ENCODE data around the gene DALRD3.

Gene DALRD3

DNA sequence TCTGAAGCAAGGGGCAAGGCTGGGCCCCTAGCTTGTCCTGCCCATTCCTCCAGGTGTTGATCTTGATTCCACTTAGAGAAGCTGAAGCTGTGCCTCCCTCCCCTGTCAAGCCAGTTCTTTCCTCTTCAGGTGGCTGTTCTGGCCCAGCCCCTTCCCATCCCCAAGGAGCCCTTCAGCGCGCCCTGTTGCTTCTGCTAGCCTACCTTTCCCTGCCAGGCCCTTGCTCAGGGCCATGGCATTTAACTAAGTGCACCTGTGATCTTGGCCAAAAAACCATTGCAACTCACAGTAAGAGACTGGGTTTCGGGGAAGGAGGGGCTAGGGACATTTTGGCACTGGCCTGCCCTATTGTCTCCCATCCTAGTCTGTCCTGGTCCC, 13.1 kb downstream of the DALRD3 start:
- DNase-seq = no peak

DNA sequence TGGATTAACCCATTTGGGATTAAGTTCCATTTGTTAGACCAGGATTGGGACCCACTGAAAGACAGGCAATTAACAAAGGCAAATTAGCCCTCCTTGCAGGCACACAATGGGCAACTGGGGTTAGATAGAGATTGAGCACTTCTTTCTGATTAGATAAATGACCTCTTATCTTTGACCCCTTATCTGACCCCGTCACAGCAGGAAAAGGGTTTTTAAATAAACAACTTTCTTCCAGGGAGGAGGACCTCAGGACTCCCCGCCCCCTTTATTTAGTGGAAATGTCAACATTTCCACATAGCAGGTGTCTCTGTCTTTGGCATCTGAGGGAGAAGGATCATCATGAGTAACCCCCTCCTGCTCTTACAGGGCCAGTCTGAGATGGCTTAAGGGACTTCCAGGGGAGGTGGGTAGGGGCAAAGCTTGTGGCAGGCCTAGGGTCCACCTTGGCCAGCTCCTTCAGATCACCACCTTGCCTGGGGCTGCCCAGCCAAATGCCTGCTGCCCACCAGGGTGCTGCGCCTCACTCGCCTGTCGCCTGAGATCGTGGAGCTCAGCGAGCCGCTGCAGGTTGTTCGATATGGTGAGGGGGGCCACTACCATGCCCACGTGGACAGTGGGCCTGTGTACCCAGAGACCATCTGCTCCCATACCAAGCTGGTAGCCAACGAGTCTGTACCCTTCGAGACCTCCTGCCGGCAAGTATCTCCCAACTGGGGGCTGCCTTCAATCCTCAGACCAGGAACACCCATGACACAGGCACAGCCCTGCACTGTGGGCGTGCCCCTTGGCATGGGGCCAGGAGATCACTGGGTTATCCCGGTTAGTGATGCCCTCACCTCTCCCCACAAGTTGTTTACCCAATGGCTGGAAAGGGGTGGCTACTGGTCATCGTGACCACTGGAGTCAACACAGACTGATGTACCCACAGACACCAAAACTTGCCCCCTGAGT, 13.8 kb downstream of the DALRD3 start:
- DNase-seq = no peak

DNA sequence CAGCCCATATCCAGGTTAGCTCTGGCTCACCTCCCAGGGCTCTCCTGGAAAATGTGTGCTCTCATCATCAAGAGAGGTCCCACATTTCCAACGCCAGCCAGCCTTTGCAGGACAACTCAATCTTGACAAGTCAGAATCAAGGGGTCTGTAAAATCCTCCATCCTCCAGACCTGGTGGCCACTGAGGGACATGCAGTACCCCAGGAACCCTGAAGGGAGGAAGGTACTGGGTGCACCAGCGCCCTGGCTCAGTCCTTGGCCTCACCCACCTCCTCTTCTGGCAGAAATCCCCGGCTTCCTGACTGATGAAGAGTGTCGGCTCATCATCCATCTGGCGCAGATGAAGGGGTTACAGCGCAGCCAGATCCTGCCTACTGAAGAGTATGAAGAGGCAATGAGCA, 17.2 kb downstream of the DALRD3 start:
- no peak for DNase-seq

DNA sequence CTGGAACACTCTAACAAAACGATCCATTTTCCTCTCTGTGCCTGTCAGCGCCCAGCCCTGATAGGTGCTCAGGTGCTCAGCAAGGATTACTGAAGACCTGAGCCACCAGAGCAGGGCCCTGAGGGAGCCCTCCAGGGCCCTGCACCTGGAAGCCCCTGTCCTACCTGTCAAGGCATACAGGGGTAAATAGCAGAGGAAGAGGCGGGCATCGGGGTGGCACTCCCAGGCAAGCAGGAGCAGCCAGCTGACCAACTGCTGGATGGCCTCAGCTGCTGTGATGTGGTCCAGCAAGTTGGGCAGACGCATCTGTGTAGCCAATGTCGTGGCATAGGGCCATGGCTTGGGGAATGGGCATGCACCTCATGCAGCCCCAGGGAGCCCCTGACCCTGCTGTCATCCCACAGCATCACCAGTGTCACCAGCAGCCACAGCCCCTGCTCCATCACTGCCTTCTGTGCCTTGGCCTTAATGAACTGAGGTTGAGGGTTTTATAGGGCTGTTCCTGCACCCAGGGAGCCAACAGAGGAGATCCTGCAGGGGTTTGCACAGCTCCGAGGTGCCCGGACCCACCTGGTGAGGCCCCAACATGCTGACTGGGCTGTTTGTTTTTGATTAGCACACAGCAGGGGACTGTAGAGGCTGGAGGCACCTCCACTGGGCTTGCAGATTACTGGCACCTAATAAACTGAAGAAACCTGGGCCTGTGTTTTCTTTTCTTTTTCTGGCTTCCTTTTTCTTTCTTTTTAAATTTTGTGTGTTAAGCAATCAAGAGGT, 19.1 kb downstream of the DALRD3 start:
- no peak for DNase-seq

DNA sequence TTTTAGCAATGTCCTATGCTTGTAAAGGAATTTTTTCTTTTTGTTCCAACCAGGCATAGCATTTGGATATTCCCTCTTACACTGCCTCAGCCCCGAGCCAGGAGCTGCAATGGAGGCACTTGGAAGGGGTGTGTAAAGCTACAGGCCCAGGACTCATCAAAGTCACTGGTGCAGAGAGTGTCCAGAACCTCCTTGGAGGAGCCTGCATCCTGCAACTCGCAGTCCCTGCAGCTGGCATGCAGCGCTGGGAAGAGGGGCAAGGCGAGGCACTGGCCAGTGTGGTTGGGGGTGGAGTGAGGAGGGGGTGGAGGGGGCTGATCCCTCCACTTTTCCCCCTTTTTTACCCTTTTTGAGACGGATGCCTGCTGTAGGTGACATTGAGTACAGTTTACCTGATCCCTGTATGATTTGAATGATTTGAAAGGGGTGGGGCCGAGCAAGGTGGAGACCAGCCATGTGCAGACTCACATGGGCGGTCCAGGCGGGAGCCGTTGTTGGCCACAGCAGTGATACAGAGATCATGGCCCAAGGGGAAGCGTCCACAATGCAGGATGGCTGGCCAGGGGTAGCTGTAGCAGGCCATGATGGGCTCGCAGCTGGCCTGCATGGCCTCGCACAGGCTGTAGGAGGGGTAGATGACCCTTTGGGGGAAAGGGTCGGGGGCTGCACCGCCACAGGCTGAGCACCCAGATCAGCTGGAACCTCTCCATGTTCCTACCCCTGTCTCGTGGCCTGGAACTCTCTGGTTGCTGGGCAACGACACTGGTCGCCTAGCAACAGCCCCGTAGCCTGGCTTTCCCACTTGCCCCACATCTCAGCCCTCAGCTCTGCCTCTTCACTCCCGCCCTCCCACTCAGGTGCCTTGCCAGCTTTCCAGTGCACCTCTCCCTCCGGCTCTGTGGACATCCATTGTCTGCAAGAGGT, 20.4 kb downstream of the DALRD3 start:
- no peak for DNase-seq

DNA sequence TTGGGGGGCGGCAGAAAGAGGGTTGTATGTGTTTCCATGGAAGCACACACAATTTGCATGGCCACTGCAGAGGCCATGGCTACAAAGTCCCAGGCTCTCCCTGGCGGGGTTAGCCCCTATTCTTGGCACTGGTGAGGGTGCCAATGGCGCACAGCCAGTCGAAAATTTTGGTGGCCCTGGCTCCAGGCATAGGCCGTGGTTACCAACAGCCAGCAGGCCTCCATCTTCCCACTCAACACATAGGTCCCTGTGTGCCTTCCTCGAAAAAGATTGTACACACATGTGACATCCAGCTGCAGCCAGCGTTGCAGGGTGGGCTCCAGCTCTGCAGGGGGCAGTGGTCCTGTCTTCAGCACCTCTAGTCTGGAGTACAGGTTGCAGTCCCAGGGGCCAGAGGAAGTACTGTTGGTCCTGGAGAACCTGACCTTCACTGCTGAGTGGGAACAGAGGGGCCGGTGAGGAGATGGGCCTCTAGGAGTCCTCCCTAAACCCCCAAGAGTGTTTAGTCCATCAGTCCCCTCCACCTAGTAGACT, 21.2 kb downstream of the DALRD3 start:
- no peak for DNase-seq

DNA sequence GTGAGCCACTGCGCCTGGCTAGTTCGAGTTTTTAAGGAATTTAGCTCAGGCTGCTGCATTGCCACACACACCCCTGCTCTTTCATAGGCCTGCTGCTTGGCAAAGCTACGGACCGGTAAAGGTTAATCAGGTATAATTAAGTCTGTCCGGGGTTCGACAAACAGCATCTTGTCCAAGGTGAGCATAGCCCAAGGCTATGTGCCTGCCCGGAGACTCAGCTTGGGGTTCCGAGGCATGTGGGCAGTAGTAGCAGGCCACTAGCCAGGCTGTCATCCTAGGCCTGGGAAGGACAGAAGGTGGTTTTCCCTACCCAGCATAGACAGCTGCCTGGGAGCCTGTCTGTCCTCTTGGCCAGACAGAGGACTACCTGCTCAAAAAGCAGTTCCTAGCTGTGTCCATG, 21.7 kb downstream of the DALRD3 start:
- no peak for DNase-seq

DNA sequence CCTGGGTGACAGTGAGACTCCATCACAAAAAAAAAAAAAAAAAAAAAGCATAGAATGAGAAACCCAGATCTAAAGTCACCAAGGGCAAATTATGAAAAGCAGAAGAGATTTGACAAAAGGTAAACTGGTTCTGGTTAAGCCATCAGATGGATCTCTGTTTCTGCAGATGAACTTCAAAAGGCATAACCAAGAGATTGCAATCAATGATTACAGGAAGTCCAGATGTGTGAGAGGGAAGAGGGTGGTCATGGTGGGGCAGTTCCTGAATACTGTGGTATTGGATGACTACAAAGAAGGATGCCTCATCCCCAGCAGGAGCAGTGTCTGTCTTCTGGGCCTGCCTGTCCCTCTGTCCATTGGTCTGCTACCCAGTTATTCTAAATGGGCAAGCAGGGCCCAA, 24.5 kb downstream of the DALRD3 start:
- no peak for DNase-seq

DNA sequence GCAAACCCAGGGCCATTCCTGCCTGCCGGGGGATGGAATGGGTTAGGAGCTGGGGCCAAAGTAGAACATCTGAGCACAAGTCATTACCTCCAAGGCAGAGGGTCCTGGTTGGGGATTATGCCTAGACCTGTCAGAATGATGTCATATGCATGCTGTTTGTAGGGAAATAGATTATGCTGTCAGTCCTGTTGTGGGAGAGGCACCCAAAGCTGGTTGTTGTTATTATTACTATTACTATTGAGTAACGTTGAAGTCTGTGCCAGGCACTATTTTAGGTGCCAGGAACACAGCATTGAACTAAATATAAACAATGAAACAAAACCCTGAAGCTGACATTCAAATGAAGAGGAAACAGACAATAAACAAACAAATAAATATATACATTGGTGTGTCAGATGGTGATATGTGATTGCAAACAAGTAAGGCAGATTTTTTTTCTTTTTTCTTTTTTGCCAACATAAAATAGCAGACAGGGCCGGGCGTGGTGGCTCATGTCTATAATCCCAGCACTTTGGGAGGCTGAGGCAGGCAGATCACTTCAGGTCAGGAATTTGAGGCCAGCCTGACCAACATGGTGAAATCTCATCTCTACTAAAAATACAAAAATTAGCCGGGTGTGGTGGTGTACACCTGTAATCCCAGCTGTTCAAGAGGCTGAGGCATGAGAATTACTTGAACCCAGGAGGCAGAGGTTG, 26.4 kb downstream of the DALRD3 start:
- DNase-seq = no peak

DNA sequence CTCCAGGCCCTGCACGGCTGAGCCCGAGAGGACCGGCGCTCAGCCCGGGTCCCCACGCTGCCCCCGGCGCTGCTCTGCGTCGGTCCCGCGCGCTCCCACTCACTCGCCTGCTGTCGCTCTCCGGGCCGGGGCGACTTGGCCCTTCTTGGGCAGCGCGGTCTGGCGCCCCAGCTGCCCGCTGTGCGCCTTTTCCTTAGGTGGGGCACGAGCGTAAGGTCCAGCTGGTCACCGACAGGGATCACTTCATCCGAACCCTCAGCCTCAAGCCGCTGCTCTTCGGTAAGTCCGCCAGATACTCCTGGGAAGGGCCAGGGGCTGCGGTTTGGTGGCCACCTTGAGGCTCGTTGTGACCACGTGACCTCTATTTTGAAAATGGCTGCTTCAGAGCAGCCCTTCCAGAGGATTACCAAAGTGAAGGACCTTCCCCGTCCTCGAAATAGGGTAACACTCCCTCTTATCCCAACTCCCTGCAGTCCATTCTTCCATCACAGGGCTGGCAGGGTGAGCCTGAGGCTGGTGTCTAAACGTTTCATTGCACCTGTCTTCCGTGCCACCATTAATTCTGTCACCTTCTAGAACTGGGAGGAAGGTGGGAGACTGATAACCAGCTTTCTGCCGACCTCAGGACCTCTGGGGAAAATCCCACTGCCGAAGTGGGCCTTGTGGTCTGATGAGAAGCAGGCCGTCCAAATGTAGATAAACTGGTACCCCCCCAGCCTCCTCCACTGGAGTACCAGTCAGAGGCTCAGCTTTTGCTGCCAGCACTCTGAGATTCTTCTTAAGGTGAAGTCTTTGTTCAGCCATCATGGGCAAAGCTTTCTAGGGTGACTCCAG, 27.5 kb downstream of the DALRD3 start:
- DNase-seq = no peak

DNA sequence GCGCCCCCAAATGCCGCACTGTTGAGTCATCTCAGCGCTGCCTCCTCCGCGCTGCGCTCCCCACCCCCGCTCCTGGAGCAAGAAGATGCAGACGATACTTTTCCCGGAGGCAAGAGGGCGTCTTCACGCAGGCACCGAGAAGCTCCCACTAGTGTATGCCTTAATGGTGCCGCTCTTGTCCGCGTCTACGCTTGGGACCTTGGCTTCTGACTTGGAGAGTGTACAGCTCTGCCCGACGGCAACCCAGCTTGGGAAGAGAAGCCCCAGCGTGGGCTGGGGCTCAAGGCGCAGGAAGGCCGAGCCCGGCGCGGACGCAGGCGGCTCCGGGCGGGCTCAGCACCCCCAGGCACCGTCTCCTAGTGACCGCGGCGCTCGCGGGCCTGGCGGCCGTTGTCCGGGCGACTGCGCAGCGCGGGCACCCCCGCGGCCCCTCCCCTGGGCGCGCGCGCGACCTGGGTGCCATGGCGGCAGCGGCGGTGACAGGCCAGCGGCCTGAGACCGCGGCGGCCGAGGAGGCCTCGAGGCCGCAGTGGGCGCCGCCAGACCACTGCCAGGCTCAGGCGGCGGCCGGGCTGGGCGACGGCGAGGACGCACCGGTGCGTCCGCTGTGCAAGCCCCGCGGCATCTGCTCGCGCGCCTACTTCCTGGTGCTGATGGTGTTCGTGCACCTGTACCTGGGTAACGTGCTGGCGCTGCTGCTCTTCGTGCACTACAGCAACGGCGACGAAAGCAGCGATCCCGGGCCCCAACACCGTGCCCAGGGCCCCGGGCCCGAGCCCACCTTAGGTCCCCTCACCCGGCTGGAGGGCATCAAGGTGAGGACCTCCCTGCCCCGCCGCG, 28.4 kb downstream of the DALRD3 start, which contains the start of gene P4HTM:
Gene P4HTM (plus strand): TSS at position 446 of the 840 bp plus-strand sequence. CDS start 16 bp downstream, at position 462.
- peak; percentile 93 for DNase-seq

DNA sequence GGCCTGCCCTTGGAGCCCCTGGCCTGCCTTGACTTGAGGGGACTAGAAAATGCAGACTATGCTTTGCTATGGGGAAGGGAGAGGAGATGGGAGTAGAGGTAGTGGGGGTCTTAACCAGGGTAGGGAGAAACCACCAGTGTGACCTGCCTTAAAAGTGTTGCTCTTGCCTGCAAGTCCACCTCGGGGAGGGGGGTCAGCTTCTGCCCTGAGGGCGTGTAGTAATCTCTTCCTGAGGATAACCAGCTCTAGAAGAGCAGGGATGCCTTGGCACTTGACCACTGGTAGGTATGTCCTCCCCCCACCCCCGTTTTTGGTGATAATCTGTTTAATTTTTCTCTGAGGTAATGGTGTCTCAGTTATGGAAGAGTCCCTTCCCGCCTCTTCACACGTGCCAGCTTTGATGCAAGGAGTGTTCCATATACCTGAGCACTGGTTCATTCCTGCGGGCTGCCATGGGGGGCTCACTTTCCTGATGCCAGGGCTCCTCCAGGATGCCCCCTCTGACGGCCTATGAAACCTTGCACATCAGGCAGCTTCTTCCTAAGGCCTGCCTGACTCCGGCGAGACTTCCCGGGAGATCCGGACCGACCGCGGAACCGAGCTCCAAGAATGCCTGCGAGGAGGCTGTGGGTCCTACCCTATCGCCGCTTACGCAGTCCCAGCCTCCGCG, 29.1 kb downstream of the DALRD3 start:
- DNase-seq = no peak

DNA sequence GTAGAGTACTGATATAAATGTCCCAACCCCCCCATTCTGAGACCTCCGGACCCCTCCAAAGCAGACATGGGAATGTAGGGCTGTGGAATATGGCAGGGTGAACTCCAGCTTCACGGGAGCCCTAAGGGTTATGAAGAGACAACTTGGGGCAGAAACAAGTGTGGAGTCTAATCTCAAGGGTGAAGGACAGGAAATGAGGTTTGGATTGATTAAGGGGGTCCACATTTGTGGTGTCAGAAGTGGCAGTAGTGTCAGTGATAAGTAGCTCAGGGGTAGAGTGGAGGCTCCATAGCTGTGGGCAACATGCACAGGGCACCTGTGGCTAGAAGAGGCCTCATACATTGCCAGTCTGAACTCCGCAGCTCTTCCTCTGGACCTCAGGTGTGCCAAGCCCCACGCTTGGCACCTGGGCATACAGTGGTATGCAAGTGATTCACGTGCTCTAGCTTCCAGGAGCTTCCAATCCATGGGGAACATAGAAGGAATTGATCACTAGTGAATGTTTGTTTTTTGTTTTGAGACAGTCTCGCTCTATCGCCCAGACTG, 32.5 kb downstream of the DALRD3 start:
- DNase-seq = no peak

DNA sequence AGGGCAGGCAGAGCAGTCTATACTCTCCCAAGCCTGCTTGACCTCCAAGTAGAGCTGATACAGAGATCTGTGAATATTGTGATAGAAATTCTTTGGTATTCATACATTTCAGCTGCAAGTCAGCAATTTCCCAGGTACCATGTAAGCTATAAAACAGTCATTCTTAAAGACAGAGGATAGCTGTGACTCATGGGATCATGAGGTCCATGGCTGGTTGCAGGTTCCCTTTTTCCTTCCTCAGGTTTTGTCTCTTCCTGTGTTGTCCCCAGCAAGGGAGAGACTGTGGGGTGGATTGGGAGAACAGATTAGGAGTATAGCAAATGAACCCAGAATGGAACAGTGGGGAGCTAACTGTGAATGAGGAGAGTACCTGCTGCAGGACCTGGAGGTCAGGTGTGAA, 33.7 kb downstream of the DALRD3 start:
- DNase-seq = no peak

DNA sequence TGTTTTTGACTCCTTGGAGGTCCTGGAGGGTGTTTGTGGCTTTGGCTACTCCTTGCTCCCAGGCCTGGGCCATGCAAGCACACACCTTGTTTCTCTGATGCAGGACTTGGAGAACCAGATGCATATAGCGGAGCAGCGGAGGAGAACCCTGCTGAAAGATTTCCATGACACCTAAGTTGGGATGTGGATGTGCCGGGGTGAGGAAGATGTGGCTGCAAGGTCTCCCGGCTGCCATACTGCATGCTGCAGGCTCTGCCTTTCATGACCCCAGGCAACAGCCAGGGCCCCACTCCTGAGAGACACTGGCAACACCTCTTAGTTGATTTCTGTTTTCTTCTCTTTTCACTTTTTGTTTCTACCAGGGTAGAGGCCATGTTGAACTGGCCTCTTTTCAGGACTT, 35.3 kb downstream of the DALRD3 start:
- DNase-seq = no peak

DNA sequence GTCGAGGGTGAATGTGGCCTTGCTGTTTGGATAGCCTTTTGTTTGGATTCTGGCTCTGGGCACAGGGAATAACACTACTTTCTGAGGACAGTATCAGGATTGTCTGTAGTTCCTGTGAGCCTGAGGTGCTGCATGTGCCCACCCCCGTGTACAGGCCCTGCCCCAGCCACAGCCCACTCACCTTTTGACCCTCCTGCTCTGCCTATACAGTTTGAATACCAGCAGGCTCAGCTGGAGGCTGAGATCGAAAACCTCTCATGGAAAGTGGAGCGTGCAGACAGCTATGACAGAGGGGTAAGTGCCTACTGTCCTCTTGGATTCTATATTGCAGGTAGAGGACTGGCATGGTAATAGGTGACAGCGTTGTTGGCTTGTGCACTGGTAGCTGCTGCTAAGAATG, 35.7 kb downstream of the DALRD3 start:
- DNase-seq = no peak

DNA sequence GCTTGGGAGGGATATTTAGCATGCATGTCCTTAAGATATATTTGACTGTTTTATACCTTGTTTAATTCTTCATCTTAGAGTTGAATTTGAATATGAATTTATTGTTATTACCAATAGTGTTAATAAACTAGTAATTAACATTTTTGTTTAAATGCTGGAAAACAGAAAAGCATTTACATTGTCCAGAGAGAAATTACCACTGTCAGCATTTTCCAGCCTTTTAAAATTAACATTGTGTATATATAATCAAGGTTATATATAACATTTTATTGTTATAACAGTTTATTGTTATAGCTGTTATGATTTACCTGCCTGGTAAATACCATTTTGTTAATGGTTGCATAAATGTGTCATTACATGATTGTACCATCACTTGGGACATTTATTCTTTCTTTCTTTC, 36.4 kb downstream of the DALRD3 start:
- DNase-seq = no peak

DNA sequence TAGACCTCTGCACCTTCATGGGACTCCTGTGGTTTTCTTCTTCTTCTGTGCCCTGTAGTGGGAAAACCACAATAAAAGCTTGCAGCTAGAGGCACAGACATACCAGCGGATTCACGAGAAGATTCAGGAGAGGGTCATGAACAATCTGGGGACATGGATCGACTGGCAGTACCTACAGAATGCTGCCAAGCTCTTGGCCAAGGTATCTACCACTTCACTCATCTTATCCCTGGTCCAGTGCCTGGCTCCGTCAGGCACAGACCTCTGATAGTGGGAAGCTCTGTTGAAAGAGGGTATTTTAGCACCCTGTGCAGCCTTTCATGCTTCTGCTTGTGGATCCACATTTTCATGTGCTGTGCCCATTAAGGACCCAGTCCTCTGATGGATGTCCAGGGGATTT, 38.1 kb downstream of the DALRD3 start:
- no peak for DNase-seq

DNA sequence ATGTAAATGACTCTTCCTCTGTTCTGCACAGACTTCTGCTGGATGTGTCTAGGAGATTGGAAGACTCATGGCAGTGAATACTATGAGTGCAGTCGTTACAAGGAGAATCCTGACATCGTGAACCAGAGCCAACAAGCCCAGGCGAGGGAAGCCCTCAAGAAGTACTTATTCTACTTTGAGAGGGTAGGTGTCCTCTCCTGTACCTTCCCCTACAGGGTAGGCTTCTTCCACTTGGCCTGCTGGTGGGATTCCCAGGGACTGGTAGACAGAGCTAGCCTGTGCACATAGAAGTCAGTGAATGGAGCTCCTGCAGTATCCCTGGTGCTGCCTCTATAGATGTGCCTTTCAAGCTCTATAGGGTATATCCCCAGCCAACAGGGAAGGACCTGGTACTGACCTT, 38.9 kb downstream of the DALRD3 start:
- DNase-seq = no peak
